Inferior parietal cortex (tissue), 1 donor: Measurements from ENCODE around the gene CDC42BPB.

Experiments
- DNase-seq: peaks from one replicate; pipeline ENCODE4 v3.0.0-alpha.2; 2016; ENCODE audit errors: extremely low spot score

Gene CDC42BPB

GRCh38 chr14:103016594-103016993, 40.8 kb downstream of the CDC42BPB start:
- no peak for DNase-seq

- DNase-seq: no peak
Measured at GRCh38 chr14:103016071-103016470, 41.3 kb downstream of the CDC42BPB start.

- DNase-seq: no peak
Measured at GRCh38 chr14:103015426-103015825, 41.9 kb downstream of the CDC42BPB start.

- no peak for DNase-seq
Measured at GRCh38 chr14:103014466-103015228, 42.7 kb downstream of the CDC42BPB start.

- DNase-seq: no peak
Measured at GRCh38 chr14:103013028-103013427, 44.3 kb downstream of the CDC42BPB start.

- DNase-seq: no peak
Measured at GRCh38 chr14:103009559-103009958, 47.8 kb downstream of the CDC42BPB start.

- no peak for DNase-seq
Measured at GRCh38 chr14:103008768-103009357, 48.5 kb downstream of the CDC42BPB start.

GRCh38 chr14:103008126-103008525, 49.2 kb downstream of the CDC42BPB start:
- no peak for DNase-seq

- DNase-seq: peak; percentile 77
Measured at GRCh38 chr14:103007555-103007954, 49.8 kb downstream of the CDC42BPB start.

- no peak for DNase-seq
Measured at GRCh38 chr14:103006991-103007520, 50.3 kb downstream of the CDC42BPB start.

GRCh38 chr14:103006106-103006505, 51.2 kb downstream of the CDC42BPB start:
- no peak for DNase-seq

GRCh38 chr14:103003850-103004249, 53.5 kb downstream of the CDC42BPB start:
- no peak for DNase-seq

- no peak for DNase-seq
Measured at GRCh38 chr14:103003351-103003615, 54.1 kb downstream of the CDC42BPB start.

GRCh38 chr14:103002578-103003350, 54.6 kb downstream of the CDC42BPB start:
- no peak for DNase-seq

- no peak for DNase-seq
Measured at GRCh38 chr14:103001651-103002396, 55.5 kb downstream of the CDC42BPB start.

- DNase-seq: no peak
Measured at GRCh38 chr14:103001226-103001625, 56.1 kb downstream of the CDC42BPB start.

- DNase-seq: no peak
Measured at GRCh38 chr14:103000291-103000921, 56.9 kb downstream of the CDC42BPB start.

GRCh38 chr14:102999227-102999895, 58.0 kb downstream of the CDC42BPB start:
- no peak for DNase-seq

GRCh38 chr14:102998393-102998792, 59.0 kb downstream of the CDC42BPB start:
- DNase-seq: no peak

- no peak for DNase-seq
Measured at GRCh38 chr14:102996941-102997340, 60.4 kb downstream of the CDC42BPB start.

- no peak for DNase-seq
Measured at GRCh38 chr14:102994689-102995088, 62.7 kb downstream of the CDC42BPB start.
